ENCODE measurements around the gene TFF3. TPM values are rescaled to one million over a fixed set of nuclear protein-coding genes. Genes with fewer than 3 reads are reported as not detected.

TFF3 gene
- total RNA-seq, 2 donors from 2014 or later: 6.3 to 16.3 TPM

GRCh38 chr21:42351626-42352440, 36.6 kb upstream of the TFF3 start:
- WGBS, 2 donors: 67 to 81% methylated on average over 11 of the region's 11 CpGs
- ATAC-seq (no peak), DNase-seq (no peak)
- no peaks in the 10 kb centered on the region for H3K9me3 ChIP-seq
- H3K4me1 ChIP-seq: no peaks in the 10 kb centered on the region
- H3K36me3 ChIP-seq (replicated peaks in 1 of 2; ENCODE audit: insufficient read depth in 1 of 2, low read depth in 2 of 2): no peaks in the 10 kb centered on the region
- H3K27ac ChIP-seq: no peak overlapping the region
- H3K4me3 ChIP-seq: no peak overlapping the region
- intact Hi-C loops (cut with DNase I): no loop called here
- TF ChIP-seq POLR2A (IDR thresholded peaks at IDR 0.05) (no peak), CTCF (IDR thresholded peaks at IDR 0.05) (no peak)
- H3K27me3 ChIP-seq: no peaks in the 10 kb centered on the region

DNA sequence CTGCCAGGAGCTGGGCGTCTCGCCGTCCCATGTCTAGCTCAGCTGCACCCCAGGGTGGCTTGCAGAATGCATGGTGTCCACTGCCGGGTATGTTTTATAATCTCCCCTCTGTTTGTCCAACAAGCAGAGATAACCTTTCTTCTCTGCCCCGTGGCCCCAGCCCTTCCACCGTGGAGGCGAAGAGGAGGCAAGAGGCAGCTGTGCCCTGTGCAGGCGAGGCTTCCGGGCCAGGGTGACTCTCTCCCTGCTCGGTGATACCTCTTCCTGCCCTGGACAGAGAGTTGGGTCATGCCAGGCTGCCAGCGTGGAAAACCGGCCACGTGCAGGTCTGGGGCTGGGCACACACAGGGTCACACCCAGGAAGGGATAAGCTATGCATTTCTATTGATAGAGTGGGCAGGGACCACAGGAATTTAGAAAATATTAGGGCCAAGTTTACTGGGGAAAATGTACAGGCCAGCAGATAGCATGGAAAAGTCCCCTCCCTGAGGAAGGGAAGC, 35.8 kb upstream of the TFF3 start, which contains the start of gene TFF2:
TSS of gene TFF2 (minus strand) at position 68 of the 500 bp plus-strand sequence. CDS start at position 31, 37 bp downstream.
- H3K36me3 ChIP-seq (replicated peaks in 1 of 2; ENCODE audit: insufficient read depth in 1 of 2, low read depth in 2 of 2): no peaks in the 10 kb centered on the region
- no peaks in the 10 kb centered on the region for H3K4me1 ChIP-seq
- intact Hi-C loops (cut with DNase I): no loop called here
- no peak for ATAC-seq
- no peak for DNase-seq
- H3K27ac ChIP-seq: no peak within 1 kb of the TSS
- WGBS, 2 donors: 55 to 59% methylated on average over 8 to 13 of the region's 13 CpGs
- TF ChIP-seq POLR2A (IDR thresholded peaks at IDR 0.05) (no peak), CTCF (IDR thresholded peaks at IDR 0.05) (no peak)
- H3K4me3 ChIP-seq: no peak within 1 kb of the TSS
- H3K27me3 ChIP-seq: no peaks in the 10 kb centered on the region
- no peaks in the 10 kb centered on the region for H3K9me3 ChIP-seq

DNA sequence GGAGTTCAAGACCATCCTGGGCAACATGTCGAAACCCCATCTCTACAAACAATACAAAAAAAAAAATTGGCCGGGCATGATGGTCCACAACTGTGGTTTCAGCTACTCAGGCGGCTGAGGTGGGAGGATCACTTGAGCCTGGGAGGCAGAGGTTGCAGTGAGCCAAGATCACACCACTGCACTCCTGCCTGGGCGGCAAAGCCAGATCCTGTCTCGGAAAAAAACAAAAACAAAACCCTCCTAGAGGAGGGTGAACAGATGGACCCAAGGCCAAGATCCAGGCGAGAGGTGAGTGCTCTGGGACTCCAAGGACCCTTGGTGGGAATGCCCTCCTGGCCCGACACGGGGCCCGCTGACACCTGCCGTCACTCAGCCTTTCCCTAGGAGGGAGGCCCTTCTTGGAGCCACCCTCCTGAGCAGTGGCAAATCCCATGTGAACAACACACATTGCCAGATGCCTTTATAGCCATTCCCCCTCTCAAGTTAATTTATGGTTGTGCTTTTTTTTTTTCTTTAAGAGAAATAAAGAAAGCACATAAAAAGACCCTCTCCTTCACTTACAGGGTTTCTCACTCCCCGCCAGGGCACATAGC, 35.2 kb upstream of the TFF3 start:
- no peaks in the 10 kb centered on the region for H3K4me1 ChIP-seq
- 69 to 75% methylated on average over 11 of the region's 11 CpGs for WGBS, 2 donors
- no peaks in the 10 kb centered on the region for H3K27me3 ChIP-seq
- intact Hi-C loops (cut with DNase I): no loop called here
- no peak overlapping the region for H3K4me3 ChIP-seq
- no peak for TF ChIP-seq POLR2A (IDR thresholded peaks at IDR 0.05)
- TF ChIP-seq CTCF (IDR thresholded peaks at IDR 0.05): no peak
- H3K36me3 ChIP-seq (replicated peaks in 1 of 2; ENCODE audit: insufficient read depth in 1 of 2, low read depth in 2 of 2): no peaks in the 10 kb centered on the region
- ATAC-seq (no peak), DNase-seq (no peak)
- H3K27ac ChIP-seq: no peak overlapping the region
- no peaks in the 10 kb centered on the region for H3K9me3 ChIP-seq

DNA sequence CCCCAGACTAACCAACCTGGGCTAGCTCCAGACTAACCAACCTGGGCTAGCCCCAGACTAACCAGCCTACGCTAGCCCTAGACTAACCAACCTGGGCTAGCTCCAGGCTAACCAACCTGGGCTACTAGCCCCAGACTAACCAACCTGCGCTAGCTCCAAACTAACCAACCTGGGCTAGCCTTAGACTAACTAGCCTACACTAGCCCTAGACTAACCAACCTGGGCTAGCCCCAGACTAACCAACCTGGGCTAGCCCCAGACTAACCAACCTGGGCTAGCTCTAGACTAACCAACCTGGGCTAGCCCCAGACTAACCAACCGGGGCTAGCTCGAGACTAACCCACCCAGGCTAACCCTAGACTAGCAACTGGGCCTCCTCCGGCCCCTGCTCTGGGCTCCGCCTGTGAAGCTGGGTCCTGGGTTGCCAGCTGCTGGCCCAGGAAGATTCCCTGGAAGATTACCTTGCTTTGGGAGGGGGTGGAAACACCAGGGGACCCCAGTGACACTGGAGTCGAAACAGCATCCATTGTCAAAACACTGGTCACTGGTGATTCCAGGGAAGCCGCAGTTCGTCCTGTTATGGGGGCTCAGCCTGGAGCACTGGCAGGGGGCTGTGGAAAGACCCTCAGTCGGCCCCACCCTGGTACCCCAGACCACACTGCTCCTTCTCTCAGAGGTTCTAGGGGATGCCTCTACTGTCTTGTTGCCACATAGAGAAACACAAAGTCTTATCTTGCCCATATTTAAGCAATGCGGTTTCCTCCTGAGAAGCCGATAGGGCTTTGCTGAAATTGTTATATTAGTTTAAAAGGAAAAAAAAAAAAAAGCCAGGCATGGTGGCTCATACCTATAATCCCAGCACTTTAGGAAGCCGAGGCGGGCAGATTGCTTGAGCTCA, 34.5 kb upstream of the TFF3 start:
- WGBS, 2 donors: 69 to 71% methylated on average over 9 to 14 of the region's 14 CpGs
- no peaks in the 10 kb centered on the region for H3K9me3 ChIP-seq
- H3K36me3 ChIP-seq (replicated peaks in 1 of 2; ENCODE audit: insufficient read depth in 1 of 2, low read depth in 2 of 2): no peaks in the 10 kb centered on the region
- no peak overlapping the region for H3K4me3 ChIP-seq
- TF ChIP-seq POLR2A (IDR thresholded peaks at IDR 0.05) (no peak), CTCF (IDR thresholded peaks at IDR 0.05) (no peak)
- intact Hi-C loops (cut with DNase I): no loop called here
- no peaks in the 10 kb centered on the region for H3K27me3 ChIP-seq
- ATAC-seq (no peak), DNase-seq (no peak)
- H3K4me1 ChIP-seq: no peaks in the 10 kb centered on the region
- no peak overlapping the region for H3K27ac ChIP-seq
